ENCODE results near the gene PFDN5. TPM values are rescaled to one million over a fixed set of nuclear protein-coding genes. Genes with fewer than 3 reads are reported as not detected.

The PFDN5 gene
- total and polyA plus RNA-seq, 9 of the 15 experiments (the other 6 are each of a cell fraction or from before 2014, with no cell fraction given): 361 to 1,636 (median 742) TPM

DNA sequence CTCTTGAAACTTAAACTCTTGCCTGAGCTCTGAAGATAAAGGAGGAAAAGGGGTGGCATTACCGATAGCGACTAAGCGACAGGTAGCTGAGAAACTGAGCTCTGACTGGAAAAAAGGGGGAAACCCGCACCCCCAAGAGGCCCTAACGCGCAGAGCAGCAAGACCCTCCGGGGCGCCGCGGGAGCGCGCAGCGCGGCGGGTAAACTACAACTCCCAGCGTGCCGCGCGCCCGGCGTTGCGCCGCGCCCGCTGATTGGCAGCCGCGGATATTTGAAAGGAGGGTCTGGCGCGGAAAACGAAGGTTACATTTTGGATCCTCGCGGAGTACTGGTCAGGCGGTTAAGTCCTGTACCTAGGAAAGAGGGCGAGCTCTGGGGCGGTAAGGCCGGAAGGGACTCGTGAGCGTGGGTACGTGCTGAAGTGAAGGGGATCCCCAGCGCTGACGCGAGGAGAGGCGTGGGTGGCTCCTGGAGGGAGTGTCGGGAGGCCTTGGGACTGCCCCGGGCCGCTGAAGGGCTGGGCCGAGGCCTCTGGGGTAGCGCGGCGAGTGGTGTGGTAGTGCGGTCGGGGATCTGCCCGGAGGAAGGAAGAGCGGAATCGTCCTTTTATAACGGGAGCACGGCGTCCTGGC lies 27.2 kb upstream of the PFDN5 start, which contains the start of gene ESPL1 (continued):
- TF ChIP-seq, protein P1, sequence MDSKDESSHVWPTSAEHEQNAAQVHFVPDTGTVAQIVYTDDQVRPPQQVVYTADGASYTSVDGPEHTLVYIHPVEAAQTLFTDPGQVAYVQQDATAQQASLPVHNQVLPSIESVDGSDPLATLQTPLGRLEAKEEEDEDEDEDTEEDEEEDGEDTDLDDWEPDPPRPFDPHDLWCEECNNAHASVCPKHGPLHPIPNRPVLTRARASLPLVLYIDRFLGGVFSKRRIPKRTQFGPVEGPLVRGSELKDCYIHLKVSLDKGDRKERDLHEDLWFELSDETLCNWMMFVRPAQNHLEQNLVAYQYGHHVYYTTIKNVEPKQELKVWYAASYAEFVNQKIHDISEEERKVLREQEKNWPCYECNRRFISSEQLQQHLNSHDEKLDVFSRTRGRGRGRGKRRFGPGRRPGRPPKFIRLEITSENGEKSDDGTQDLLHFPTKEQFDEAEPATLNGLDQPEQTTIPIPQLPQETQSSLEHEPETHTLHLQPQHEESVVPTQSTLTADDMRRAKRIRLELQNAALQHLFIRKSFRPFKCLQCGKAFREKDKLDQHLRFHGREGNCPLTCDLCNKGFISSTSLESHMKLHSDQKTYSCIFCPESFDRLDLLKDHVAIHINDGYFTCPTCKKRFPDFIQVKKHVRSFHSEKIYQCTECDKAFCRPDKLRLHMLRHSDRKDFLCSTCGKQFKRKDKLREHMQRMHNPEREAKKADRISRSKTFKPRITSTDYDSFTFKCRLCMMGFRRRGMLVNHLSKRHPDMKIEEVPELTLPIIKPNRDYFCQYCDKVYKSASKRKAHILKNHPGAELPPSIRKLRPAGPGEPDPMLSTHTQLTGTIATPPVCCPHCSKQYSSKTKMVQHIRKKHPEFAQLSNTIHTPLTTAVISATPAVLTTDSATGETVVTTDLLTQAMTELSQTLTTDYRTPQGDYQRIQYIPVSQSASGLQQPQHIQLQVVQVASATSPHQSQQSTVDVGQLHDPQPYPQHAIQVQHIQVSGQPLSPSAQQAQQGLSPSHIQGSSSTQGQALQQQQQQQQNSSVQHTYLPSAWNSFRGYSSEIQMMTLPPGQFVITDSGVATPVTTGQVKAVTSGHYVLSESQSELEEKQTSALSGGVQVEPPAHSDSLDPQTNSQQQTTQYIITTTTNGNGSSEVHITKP (IDR thresholded peaks at IDR 0.05; ENCODE audit: partially characterized antibody): peak; percentile 38
- TF ChIP-seq SNRNP70 (optimal IDR thresholded peaks at IDR 0.05; ENCODE audit: low read depth, low read length) (no peak), CCNT2 (IDR thresholded peaks at IDR 0.05; ENCODE audit: borderline replicate concordance, extremely low read depth, insufficient read length, low read depth, low read length) (peak; percentile 65), ZNF133 (CRISPR knock-in tag; IDR thresholded peaks at IDR 0.05) (0 out of 2 replicates have a peak, but pooled peaks have one; percentile 24), MEIS2 (IDR thresholded peaks at IDR 0.05; ENCODE audit: partially characterized antibody) (peak; percentile 56), HMGN3 (IDR thresholded peaks at IDR 0.05; ENCODE audit: borderline replicate concordance, extremely low read depth, insufficient read length, low read depth, low read length) (peak; percentile 83), CBFB (CRISPR knock-in tag; IDR thresholded peaks at IDR 0.05) (0 out of 2 replicates have a peak, but pooled peaks have one; percentile 14), ZNF143 (CRISPR knock-in tag; IDR thresholded peaks at IDR 0.05) (peak; percentile 97), RAD21 (CRISPR knock-in tag; conservative IDR thresholded peaks at IDR 0.05 in 1 of 2, IDR thresholded peaks at IDR 0.05 in 1 of 2) (peak; percentile 51 to 65), PHF8 (IDR thresholded peaks at IDR 0.05; ENCODE audit: borderline replicate concordance, low read length) (peak; percentile 67; the same call in 1 of the 2 replicates), SLC30A9 (CRISPR knock-in tag; IDR thresholded peaks at IDR 0.05) (no peak), JUN (IDR thresholded peaks at IDR 0.05; ENCODE audit: borderline replicate concordance, low read depth, low read length) (no peak), JUN (CRISPR knock-in tag; IDR thresholded peaks at IDR 0.05; ENCODE audit: borderline replicate concordance) (peak; percentile 50; the same call in 1 of the 2 replicates), KAT7 (CRISPR knock-in tag; IDR thresholded peaks at IDR 0.05; ENCODE audit: borderline replicate concordance) (peak; percentile 95; the same call in 1 of the 2 replicates)
- TF ChIP-seq, protein P2, sequence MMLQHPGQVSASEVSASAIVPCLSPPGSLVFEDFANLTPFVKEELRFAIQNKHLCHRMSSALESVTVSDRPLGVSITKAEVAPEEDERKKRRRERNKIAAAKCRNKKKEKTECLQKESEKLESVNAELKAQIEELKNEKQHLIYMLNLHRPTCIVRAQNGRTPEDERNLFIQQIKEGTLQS (IDR thresholded peaks at IDR 0.05): 0 out of 2 replicates have a peak, but pooled peaks have one; percentile 12
- TF ChIP-seq, protein P2 (CRISPR knock-in tag; conservative IDR thresholded peaks at IDR 0.05): 0 out of 2 replicates have a peak, but pooled peaks have one; percentile 44
- TF ChIP-seq, protein P3, sequence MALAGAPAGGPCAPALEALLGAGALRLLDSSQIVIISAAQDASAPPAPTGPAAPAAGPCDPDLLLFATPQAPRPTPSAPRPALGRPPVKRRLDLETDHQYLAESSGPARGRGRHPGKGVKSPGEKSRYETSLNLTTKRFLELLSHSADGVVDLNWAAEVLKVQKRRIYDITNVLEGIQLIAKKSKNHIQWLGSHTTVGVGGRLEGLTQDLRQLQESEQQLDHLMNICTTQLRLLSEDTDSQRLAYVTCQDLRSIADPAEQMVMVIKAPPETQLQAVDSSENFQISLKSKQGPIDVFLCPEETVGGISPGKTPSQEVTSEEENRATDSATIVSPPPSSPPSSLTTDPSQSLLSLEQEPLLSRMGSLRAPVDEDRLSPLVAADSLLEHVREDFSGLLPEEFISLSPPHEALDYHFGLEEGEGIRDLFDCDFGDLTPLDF (CRISPR knock-in tag; IDR thresholded peaks at IDR 0.05): peak; percentile 89
- TF ChIP-seq, protein P4, sequence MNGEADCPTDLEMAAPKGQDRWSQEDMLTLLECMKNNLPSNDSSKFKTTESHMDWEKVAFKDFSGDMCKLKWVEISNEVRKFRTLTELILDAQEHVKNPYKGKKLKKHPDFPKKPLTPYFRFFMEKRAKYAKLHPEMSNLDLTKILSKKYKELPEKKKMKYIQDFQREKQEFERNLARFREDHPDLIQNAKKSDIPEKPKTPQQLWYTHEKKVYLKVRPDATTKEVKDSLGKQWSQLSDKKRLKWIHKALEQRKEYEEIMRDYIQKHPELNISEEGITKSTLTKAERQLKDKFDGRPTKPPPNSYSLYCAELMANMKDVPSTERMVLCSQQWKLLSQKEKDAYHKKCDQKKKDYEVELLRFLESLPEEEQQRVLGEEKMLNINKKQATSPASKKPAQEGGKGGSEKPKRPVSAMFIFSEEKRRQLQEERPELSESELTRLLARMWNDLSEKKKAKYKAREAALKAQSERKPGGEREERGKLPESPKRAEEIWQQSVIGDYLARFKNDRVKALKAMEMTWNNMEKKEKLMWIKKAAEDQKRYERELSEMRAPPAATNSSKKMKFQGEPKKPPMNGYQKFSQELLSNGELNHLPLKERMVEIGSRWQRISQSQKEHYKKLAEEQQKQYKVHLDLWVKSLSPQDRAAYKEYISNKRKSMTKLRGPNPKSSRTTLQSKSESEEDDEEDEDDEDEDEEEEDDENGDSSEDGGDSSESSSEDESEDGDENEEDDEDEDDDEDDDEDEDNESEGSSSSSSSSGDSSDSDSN (IDR thresholded peaks at IDR 0.05; ENCODE audit: borderline replicate concordance in 1 of 2, low read depth in 2 of 2, low read length in 2 of 2): 0 out of 4 replicates have a peak, but pooled peaks of 1 of the 2 experiments have one; percentile 38

Measured in K562 (cell line).